Cardiac fibroblast (primary cell): Measurements from ENCODE around the gene CENPP.

Experiments
- DNase-seq, 2 donors: peaks; one replicate each; pipeline versions ENCODE4 v3.0.0 to v3.0.0-alpha.2; 2010; ENCODE audit warnings: low read depth in 2 of 2
- H3K4me3 ChIP-seq, 2 donors: replicated peaks in 1 of 2; 1 replicate in 1 of 2; 2 replicates in 1 of 2; pipeline ENCODE4 v1.5.1; 2011; ENCODE audit warnings: low read depth in 2 of 2, low read length in 2 of 2, mild to moderate bottlenecking in 2 of 2, moderate library complexity in 1 of 2
- CTCF ChIP-seq: IDR thresholded peaks from one replicate; pipeline ENCODE4 v1.5.1; 2011; ENCODE audit warnings: low read depth, mild to moderate bottlenecking, low read length, inconsistent platforms

Gene CENPP

GRCh38 chr9:92657296-92658094, 331.7 kb downstream of the CENPP start:
- DNase-seq, result peak in 1 of 2 donors; percentile 26
- TF ChIP-seq CTCF, result peak; percentile 8
- H3K4me3 ChIP-seq, result no peak overlapping the region

GRCh38 chr9:92658176-92658575, 332.4 kb downstream of the CENPP start:
- H3K4me3 ChIP-seq, result no peak overlapping the region
- no peak for TF ChIP-seq CTCF
- DNase-seq, result no peak

GRCh38 chr9:92658611-92659010, 332.9 kb downstream of the CENPP start:
- no peak for DNase-seq
- no peak for TF ChIP-seq CTCF
- no peak overlapping the region for H3K4me3 ChIP-seq

GRCh38 chr9:92659601-92660000, 333.8 kb downstream of the CENPP start:
- TF ChIP-seq CTCF, result no peak
- H3K4me3 ChIP-seq, result no peak overlapping the region
- DNase-seq, result no peak

- no peak for DNase-seq
- no peak overlapping the region for H3K4me3 ChIP-seq
- TF ChIP-seq CTCF, result no peak
Measured at GRCh38 chr9:92660266-92660665, 334.5 kb downstream of the CENPP start.

- no peak for DNase-seq
- no peak overlapping the region for H3K4me3 ChIP-seq
- TF ChIP-seq CTCF, result no peak
Measured at GRCh38 chr9:92661127-92661526, 335.4 kb downstream of the CENPP start.

- no peak for TF ChIP-seq CTCF
- no peak overlapping the region for H3K4me3 ChIP-seq
- no peak for DNase-seq
Measured at GRCh38 chr9:92661743-92662142, 336.0 kb downstream of the CENPP start.
